RKO (cell line): ENCODE measurements around the gene SHISA8.
"Not testable (repeated sequence)": the region's sequence is repeated elsewhere in the genome, so short reads cannot be mapped to it uniquely, and the experiment has no call there.

Experiments
- DNase-seq: peaks from one replicate; pipeline ENCODE4 v3.0.0-alpha.2; 2016; ENCODE audit warnings: low spot score

SHISA8 gene

GRCh38 chr22:41899110-41899509 lies 15.8 kb downstream of the SHISA8 start:
- no peak for DNase-seq

DNA sequence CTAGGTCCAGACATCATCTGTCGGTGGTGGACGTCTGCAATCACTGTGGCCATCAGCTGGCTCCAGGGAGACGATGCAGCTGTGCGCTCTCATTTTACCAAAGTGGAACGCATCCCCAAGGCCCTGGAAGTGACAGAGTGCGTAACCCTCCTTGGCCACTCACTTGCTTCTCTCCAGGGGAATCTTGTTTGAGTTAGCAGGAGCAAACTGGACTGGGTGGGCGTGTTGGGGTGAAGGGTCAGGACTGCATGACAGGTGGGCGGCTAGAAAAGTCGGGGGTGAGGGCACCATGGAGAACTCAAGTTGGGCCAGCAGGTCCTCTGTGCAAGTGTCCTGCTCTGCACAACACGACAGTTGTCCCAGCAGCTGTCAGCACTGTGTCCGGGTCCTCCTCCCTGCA lies 16.2 kb downstream of the SHISA8 start:
- no peak for DNase-seq

DNA sequence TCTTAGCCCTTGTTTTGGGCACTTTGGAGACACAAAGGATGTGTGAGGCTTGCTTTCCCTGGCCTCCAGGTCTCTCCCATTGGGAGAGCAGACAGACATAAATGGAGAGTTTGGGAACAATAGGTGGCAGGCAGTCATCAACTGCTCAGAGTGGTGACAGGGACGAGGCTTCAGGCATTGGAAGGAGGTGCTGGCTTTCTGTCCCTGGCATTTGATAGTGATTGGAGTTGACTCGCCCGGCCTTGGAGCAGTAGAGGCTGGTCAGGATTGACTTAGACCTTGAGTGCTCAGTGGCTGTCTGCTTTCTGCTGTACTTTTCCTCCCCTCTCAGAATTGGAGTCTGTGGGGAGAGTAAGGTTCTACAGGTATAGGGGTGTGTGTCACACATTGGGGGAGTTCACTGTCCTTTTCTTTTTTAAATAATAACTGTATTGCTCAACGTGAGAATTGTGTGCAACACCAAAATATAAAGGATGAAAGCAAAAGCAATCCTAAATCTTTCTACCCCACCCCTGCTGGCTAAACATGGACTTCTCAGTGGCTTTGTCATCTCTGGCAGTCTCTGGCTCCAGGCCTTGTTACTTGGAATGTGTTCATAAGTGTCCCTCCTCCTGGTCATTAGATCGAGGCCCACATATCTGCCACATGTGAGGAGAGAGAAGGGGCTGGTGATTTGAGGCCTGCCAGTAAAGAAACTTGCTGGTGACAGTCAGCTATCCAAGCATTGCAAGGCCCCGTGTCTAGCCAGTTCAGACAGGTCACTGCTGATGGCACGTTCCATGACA lies 21.1 kb downstream of the SHISA8 start:
- no peak for DNase-seq

- DNase-seq = no peak
Observed at GRCh38 chr22:41892721-41893120, 22.2 kb downstream of the SHISA8 start.

GRCh38 chr22:41891407-41891806 lies 23.5 kb downstream of the SHISA8 start:
- DNase-seq = no peak

GRCh38 chr22:41888627-41889200 lies 26.2 kb downstream of the SHISA8 start:
- no peak for DNase-seq

DNA sequence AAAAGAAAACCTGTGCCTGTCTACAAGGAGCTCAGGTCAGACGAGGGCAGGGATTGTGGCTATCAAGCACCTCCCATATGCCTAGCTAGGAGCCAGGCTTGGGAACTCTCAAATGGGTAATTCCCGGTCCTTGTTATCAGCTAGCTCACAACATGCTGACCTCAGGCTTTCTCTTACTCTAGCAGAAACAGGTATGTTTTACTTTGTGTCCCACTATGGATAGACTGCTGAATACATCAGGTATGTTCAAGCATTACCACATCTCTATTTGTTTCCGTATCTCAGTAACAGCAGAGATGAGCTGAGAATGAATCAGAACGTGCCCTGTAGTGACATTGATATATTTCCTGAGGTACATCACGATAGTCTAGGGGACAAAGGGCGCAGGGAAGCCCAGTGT lies 29.4 kb downstream of the SHISA8 start:
- DNase-seq = no peak

- DNase-seq = no peak
Observed at GRCh38 chr22:41885116-41885515, 29.8 kb downstream of the SHISA8 start.

- DNase-seq = no peak
Observed at GRCh38 chr22:41883400-41883799, 31.5 kb downstream of the SHISA8 start.

- no peak for DNase-seq
Observed at GRCh38 chr22:41880653-41881052, 34.2 kb downstream of the SHISA8 start.

DNA sequence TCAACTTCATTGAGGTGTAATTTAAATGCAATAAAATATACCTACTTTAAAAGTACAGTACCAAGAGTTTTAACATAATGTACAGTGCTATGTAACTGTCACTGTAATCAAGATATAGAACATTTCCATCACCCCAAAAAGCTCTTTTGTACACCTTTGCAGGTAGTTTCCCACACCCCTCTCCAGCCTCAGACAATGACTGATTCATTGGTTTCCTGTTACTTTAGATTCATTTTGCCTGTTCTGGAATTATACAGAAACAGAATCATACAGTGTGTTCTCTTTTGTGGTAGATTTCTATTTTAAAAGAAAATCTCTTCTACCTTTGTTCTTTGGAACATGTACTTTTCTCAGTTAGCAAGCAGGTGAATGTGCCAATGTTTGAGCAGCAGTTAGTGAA lies 38.2 kb downstream of the SHISA8 start:
- no peak for DNase-seq

DNA sequence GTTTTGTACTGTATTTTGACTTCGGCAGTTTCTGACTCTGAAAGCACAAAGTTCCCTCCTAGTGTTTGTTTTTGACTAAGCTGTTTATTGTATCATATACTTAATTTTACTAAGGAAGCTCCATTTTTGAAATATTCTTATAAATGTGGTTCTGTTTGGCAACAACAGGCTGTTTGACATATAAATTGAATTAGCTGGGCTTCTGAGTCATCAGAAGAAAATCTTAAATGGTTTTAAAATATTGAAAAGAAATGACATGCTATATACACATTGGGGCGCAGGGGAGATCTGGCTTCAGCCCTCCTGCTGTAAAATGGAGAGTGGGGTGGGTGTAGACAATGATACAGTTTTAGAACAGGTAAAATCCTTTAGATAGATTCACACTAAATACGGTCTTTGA lies 38.6 kb downstream of the SHISA8 start:
- no peak for DNase-seq

DNA sequence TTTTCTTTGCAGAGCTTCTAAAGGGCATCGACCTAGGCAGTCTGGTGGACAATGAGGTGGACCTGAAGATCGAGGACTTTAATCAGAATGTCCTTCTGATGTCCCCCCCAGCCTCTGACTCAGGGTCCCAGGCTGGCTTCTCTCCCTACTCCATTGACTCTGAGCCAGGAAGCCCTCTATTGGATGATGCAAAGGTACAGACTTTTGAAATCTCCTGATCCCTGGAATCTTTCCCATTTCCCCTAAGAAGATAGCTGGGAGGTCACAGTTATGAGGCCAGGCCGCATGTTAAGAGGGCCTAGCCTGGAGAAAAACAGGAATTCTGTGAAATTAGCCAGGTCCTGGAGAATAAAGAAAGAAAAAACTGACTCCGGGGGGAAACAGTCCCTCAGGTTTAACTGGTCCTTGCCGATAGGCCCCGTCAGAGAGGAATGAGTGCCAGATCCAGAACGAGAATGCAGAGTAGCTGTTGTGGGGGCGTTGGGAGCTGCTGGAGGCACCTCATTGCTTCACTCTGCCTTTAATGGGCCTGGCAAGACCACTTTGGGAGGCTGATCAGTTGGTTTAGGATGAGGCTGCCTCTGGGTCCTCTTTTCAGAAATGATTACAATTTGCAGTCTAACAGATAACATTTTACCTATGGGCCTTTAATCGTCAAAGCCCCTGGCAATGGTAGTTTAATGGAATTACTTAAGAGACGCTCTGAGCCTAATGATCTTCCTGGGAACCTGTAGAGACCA lies 39.2 kb downstream of the SHISA8 start:
- DNase-seq = no peak

- DNase-seq = no peak
Observed at GRCh38 chr22:41874090-41874489, 40.8 kb downstream of the SHISA8 start.

- no peak for DNase-seq
Observed at GRCh38 chr22:41873391-41873790, 41.5 kb downstream of the SHISA8 start.

DNA sequence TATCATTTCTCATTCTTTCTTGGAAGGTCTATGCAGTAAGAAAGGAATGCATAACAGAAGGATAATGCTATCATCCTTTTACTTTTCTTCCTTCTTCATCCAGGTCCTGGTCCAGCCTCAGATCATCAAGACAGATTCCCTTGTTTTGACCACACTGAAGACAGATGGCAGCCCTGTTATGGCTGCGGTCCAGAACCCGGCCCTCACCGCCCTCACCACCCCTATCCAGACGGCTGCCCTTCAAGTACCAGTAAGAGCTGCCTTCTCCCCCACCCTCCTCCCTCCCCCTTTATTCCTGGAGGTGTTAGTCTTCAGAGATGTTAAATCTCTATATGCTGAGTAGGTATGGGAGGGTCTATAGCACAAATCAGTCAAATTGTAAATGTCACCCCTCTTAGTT lies 44.1 kb downstream of the SHISA8 start:
- DNase-seq = no peak

DNA sequence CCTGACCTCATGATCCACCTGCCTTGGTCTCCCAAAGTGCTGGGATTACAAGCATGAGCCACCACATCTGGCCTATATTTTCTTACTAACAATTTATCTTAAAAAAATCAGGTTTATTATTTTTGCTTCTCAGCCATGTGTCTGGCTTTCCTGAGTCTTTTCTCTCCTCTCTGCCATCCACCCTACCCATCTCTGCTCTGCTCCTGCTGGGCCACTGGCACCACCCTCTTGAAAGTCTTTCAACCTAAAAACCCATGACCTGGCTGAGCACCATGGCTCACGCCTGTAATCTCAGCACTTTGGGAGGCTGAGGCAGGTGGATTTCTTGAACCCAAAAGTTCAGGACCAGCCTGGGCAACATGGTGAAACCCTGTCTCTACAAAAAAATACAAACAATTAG lies 44.8 kb downstream of the SHISA8 start:
- DNase-seq = not testable (repeated sequence)

DNA sequence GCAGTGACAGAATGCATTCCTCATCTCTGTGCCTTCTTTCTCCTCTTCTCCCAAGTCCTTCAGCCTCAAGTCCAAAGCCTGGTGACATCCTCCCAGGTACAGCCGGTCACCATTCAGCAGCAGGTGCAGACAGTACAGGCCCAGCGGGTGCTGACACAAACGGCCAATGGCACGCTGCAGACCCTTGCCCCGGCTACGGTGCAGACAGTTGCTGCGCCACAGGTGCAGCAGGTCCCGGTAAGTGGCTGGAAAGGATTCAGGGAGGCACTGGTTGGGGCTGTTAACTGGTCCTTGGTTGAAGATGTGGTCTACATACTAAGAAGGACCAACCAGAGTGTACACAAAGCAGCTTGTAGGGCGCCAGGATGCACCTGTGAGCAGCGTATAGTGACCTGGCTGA lies 46.3 kb downstream of the SHISA8 start:
- DNase-seq = no peak

DNA sequence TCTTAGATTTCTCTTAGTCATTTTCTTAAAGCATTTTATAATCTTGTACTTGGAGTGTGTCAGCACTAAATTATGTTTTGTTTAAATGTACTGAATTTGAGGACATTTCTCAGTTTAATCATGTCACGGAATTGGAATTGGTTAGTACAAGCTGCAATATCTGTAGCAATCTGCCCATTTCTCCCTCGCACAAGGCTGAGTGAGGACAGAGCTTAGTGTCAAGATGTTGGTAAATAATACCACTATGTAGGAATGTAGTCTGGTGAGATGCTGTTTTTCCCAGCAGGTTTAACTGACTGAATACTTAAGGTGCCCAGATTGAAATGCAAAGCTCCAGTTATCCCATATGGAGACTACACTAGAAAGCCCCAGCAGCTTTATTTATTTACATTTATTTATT lies 51.4 kb downstream of the SHISA8 start:
- DNase-seq = no peak

GRCh38 chr22:41862530-41863266 lies 52.2 kb downstream of the SHISA8 start:
- DNase-seq = no peak

GRCh38 chr22:41862160-41862529 lies 52.7 kb downstream of the SHISA8 start:
- no peak for DNase-seq
